ENCODE results near the gene TMOD3.

The TMOD3 gene

DNA sequence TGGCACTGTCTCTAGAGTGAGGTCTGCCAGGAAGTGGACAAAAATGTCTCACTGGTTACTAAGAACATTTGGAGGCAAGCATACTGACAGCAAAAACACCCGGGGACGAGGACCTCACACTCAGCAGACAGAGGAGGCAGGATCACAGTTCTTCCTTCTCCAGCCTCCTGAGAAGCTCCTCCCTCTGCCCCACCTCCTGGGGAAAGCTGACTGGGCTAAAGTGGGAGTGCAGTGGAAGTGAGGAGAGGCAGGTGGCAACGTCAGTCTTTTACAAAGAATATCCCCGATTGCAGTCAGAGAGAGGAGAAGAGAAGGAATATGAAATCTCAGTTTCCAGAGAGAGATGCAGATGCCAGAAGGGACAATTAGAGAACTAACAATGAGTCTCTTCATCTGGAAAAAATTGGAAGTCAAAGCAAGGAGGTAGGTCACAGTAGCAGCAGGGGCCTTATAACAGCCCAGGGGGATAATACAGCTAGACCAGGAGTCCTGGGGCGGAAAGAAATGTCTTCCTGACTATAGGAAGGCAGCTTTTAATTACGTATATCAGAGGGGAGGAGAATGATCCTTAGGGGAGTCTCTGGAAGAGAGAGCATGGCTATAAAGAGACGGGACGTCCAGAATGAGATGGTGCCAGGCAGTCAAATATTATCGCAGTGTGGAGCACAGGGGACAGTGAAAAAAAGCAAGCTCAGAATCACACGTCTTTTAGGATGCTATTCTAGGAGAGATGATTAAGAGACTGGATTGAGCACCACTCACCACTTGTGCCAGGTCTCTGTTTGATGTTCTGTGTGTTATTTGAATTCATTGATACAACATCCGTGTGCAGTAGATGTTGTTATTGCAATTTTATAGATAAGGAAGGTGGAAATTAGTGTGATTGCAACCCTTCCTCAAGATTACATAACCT is 95.0 kb downstream of the TMOD3 start:
- no peak for DNase-seq

DNA sequence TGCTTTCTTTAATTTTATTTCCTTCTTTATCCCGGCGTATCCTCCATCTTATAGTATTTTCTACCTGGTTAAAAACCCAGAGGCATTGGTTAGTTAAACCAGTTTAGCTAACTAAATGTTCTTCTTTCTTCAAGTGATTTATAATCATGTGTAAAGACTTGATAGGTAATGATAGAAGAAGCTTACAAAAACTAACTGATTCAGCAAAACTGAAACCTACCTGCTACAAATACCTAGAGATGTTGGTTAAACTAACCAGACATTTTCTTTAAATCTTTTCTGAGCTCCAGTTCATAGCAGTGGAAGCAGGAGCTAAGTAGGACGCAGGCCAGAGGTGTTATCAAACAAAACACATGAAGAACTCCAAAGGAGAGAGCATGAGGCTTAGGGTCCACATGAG is 97.4 kb downstream of the TMOD3 start:
- DNase-seq = no peak

DNA sequence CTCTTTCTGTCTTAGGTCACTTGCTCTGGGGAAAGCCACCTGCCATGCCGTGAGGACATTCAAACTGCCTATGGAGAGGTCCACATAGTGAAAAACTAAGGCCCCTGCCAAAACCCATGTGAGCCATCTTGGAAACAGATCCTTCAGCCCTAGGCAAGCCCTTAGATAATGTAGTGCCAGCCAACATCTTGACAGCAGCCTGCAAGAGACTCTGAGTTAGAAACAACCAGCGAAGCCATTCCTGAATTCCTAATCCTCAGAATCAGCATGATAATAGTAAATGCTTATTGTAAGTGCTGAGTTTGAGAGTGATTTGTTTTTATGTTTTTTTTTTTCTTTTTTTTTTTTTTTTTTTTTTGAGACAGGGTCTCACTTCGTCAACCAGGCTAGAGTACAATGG is 101.6 kb downstream of the TMOD3 start:
- DNase-seq = no peak

DNA sequence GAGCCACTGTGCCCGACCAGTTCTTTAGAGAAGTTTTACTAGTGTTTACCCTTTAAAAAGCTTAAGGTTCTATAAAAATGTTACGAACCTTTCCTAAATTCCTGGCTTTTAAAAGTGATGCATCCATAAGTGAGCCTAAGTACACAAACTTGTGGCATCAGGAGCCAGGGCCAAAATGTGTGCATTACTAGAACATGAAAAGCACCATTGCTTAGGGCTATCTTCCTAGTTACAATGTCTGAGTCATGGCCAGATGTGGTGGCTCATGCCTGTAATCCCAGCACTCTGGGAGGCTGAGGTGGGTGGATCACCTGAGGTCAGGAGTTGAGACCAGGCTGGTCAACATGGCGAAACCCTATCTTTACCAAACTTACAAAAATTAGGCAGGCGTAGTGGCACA is 102.2 kb downstream of the TMOD3 start:
- no peak for DNase-seq

DNA sequence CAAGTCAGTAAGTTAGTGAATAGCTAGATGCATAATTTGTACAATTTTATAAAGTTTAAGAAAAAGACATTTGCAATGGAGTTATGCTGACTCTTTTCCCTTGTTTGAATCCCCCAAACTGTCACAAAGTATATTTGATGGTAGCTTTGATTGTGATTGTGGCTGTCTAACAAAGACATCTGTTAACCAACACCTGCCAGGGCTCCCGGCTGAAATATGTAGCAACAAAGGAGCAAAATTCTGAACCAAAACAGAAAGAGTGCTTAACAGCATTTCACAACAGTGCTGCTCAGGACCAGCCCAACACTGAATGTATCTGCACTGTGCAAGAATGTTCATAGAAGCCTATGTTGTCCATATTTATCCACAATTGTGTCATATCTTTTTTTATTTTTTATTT is 102.7 kb downstream of the TMOD3 start:
- no peak for DNase-seq

DNA sequence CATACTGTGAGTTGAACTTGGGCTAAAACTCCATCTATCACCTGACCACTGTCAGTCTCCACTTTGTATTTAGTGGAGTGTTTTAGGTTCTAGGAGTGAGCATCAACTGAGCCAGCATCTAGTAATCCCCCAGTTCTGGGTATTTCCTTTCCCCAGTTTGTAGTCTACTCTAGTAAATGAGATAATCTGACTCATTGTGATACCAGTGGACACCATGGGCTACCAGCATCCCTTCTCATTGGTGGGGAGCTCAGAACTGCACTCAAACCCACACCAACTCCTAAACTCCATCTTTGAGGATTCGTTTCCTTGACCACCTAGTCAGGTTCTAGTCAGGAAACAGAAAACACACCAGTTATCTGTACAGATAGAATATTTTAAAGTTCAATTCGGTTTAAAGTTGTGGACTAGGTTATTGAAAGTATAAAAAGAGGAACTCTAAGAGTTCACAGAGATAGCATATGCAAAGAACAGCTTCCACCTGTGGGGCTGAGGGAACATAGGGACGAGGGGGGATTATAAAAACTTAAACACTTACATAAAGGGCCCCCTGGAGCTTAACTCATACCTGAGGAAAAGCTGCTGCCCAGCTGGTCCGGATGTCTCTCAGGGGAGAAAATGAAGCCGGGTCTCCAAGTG is 106.1 kb downstream of the TMOD3 start:
- DNase-seq = no peak

DNA sequence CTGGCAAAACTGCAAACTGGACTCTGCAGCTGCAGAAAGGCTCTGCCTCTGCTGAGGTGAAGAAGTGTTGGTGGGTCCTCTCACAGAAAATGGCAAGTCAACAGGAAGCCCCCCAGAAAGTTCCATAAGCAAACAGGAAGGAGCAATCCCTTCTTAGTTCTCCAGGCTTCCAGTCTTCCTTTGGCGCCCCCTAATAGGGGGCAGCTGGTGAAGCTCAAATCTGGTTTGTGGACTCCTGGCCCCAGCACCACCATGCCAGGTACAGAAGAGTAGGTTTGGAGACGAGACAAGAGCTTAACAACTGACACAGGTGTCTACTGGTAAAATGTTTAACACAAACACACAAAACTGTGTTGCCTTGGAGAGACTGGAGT is 106.6 kb downstream of the TMOD3 start:
- DNase-seq = no peak

DNA sequence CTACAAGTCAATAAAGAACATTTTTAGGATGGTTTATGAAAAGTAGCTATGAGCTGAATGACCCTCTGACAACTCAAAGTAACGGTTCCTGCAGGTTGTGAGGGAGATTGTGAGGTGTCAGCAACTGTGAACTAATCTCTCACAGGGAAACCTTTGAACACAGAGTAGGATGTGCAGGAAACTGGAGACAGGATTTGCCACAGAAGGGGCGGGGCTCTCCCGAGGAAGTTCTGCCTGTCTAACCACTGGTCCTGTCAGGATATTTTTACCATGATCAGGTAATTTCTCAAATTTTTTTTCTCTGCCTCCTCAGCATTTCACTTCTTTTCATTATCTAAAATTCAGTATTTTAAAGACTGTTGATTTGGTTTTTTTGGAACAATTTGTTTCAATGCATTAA is 108.8 kb downstream of the TMOD3 start:
- DNase-seq = no peak

DNA sequence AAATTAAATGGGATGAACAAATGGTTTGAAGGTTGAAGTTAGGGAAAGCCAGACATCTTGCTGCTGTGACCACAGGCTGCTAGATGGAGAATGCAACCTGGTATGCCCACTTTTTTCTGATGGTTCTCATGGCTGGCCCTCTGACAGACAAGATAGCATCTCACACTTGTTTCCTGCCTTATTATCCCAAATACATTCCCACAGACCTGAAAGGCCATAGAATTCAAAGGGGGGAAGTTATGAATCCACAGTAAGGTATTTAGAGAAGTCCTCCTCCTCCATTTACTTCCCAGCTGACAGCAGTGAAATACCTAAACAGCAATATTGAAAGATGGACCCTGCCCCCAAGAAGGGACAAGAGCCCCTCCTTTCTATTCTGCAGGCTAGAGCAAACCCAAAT is 109.8 kb downstream of the TMOD3 start:
- DNase-seq = no peak

DNA sequence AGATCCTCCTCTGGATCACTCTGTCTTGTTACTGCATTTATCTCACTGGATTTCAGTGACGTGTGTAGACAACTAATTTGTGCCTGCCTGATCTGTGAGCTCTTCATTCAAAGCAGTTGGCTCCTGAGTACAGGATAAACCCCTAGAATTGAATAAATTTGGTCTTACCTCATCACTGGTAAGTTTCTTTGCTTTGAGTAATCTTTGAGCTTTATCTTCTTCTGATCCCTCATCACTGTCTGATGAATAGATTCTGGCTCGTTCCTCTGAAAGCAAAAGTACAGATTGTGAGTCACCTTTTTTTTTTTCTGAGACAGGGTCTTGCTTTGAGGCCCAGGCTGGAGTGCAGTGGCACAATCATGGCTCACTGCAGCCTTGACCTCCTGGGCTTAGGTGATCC is 117.7 kb downstream of the TMOD3 start:
- DNase-seq = no peak

DNA sequence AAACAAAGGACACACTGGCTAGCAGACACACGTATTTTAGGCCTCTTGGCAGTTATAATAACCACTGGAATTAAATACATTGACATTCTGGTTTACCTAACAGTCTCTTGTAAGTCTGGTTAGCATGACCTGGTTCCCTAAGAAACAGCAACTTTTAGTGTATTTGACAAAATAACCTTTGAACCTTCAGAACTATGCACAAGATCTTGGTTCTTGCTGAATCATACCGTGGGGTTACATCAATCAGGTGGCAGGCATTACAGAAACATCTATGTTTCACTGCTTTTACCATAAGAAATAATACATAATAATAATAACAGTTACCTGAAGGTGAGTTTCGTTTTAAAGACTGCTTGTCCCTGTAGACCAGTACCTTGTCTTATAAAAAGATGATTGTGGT is 123.4 kb downstream of the TMOD3 start:
- no peak for DNase-seq

DNA sequence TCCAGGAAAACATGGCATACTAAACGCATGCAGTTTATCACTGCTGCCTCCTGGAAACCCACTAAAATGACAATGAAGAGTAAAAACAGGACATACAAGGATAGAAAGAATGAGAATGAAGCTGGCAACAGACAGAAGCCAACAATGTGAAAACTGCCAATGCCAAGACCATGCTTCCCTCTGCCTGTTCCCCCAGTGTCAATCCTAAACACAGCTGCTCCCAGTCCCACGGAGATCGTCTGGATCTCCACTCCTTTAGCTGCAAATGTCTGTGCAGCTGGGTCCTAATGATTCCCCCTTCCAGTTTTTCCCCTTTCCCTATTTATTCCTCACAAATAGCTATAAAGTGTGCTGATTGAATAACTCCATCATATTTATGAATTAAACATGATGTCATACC is 126.1 kb downstream of the TMOD3 start:
- DNase-seq = no peak

Measured in NCI-H2029 (cell line).